H1 (cell line): ENCODE data around the gene SGCG. TPM values are rescaled to one million over a fixed set of nuclear protein-coding genes. Genes with fewer than 3 reads are reported as not detected.
A peak's percentile ranks its signal among the peaks of the same experiment; 100 is the strongest.

Source experiments
- CTCF ChIA-PET: fragments of 300-600 bp; sonication (Branson Sonifier 250); formaldehyde crosslinking; loops from one replicate; lab custom pipeline; 2021; ENCODE audit not compliant: partially characterized antibody; lab: Charles Lee
- POLR2A ChIA-PET: fragments of 300-600 bp; sonication (Branson Sonifier 250); formaldehyde crosslinking; loops from one replicate; lab custom pipeline; 2021; ENCODE audit warnings: inconsistent platforms; ENCODE audit not compliant: partially characterized antibody; lab: Charles Lee
- DNase-seq, 2 experiments: peaks; one replicate each; pipeline versions ENCODE4 v3.0.0 to v3.0.0-alpha.2; 2010 to 2022; ENCODE audit warnings: low spot score in 2 of 2, low read depth in 1 of 2, mixed read lengths in 1 of 2
- FAIRE-seq: peaks from 2 replicates; lab custom pipeline; 2011; peaks lifted over from hg19 to GRCh38; lab: Jason Lieb, UNC
- H2AFZ ChIP-seq: 2 replicates; pipeline ENCODE4 v1.8.1; 2012; ENCODE audit warnings: low read length, inconsistent platforms
- H2AK5ac ChIP-seq: 2 replicates; pipeline ENCODE4 v1.6.1; 2013; ENCODE audit warnings: low read depth, low read length
- H2BK120ac ChIP-seq: replicated peaks from 2 replicates; pipeline ENCODE3; 2013; ENCODE audit warnings: low read depth, low read length, inconsistent platforms
- H2BK12ac ChIP-seq: 2 replicates; pipeline ENCODE4 v1.6.1; 2013; ENCODE audit warnings: low read depth, low read length
- H2BK15ac ChIP-seq: 2 replicates; pipeline ENCODE4 v1.6.1; 2013; ENCODE audit warnings: low read length
- H2BK20ac ChIP-seq: 2 replicates; pipeline ENCODE4 v1.6.1; 2013; ENCODE audit warnings: low read length
- H2BK5ac ChIP-seq: 2 replicates; pipeline ENCODE4 v1.6.1; 2013; ENCODE audit warnings: low read depth, low read length
- H3K14ac ChIP-seq: 2 replicates; pipeline ENCODE4 v1.6.1; 2013; ENCODE audit warnings: inconsistent platforms; ENCODE audit not compliant: insufficient read length
- H3K18ac ChIP-seq: 2 replicates; pipeline ENCODE4 v1.6.1; 2013; ENCODE audit warnings: low read length; ENCODE audit errors: extremely low read depth
- H3K23ac ChIP-seq: 2 replicates; pipeline ENCODE4 v1.6.1; 2013; ENCODE audit warnings: inconsistent platforms; ENCODE audit not compliant: insufficient read length
- H3K23me2 ChIP-seq: 2 replicates; pipeline ENCODE4 v1.6.1; 2013; ENCODE audit warnings: low read depth, low read length
- H3K27ac ChIP-seq: 2 replicates; pipeline ENCODE4 v1.6.1; 2011; ENCODE audit warnings: low read depth, low read length, inconsistent platforms
- H3K27me3 ChIP-seq, 4 experiments: replicated peaks in 1 of 4; 1 replicate in 1 of 4; 2 replicates in 3 of 4; pipeline versions ENCODE4 v1.6.1 to v1.8.1; 2011 to 2013; ENCODE audit warnings: low read length in 3 of 4, mild to moderate bottlenecking in 3 of 4, inconsistent platforms in 2 of 4, mixed read lengths in 2 of 4, moderate library complexity in 1 of 4; ENCODE audit not compliant: control insufficient read depth in 3 of 4, insufficient read depth in 3 of 4; ENCODE audit errors: extremely low read depth in 1 of 4
- H3K36me3 ChIP-seq, 4 experiments: 2 replicates each; pipeline versions ENCODE4 v1.6.1 to v1.8.1; 2011 to 2013; ENCODE audit warnings: mild to moderate bottlenecking in 4 of 4, low read length in 3 of 4, moderate library complexity in 2 of 4, control low read depth in 1 of 4, inconsistent platforms in 1 of 4; ENCODE audit not compliant: insufficient read depth in 4 of 4, control insufficient read depth in 2 of 4
- H3K4ac ChIP-seq: replicated peaks from 2 replicates; pipeline ENCODE3; 2013; ENCODE audit warnings: low read length, low read depth, mixed read lengths, inconsistent platforms; ENCODE audit not compliant: insufficient read length
- H3K4me1 ChIP-seq, 4 experiments: replicated peaks in 1 of 4; 1 replicate in 1 of 4; 2 replicates in 3 of 4; pipeline versions ENCODE4 v1.6.1 to v1.8.1; 2011 to 2013; ENCODE audit warnings: low read length in 3 of 4, inconsistent platforms in 2 of 4, mixed read lengths in 1 of 4; ENCODE audit not compliant: insufficient read depth in 4 of 4, control insufficient read depth in 3 of 4
- H3K4me2 ChIP-seq, 2 experiments: 2 replicates each; pipeline versions ENCODE4 v1.6.1 to v1.8.1; 2011 to 2013; ENCODE audit warnings: low read depth in 2 of 2, low read length in 2 of 2, control low read depth in 1 of 2, inconsistent platforms in 1 of 2, mild to moderate bottlenecking in 1 of 2; ENCODE audit not compliant: insufficient read depth in 1 of 2
- H3K4me3 ChIP-seq, 4 experiments: fragments of 200-600, 300-600 bp in 1 of 4; sonication (generic), shearing (Covaris generic), sonication (Bioruptor Twin) in 1 of 4; 2 replicates each; pipeline versions ENCODE4 v1.5.1 to v1.8.1; 2011 to 2016; ENCODE audit warnings: low read length in 4 of 4, low read depth in 3 of 4, control low read depth in 2 of 4, inconsistent platforms in 2 of 4, mild to moderate bottlenecking in 2 of 4, mixed read lengths in 1 of 4, moderate library complexity in 1 of 4; ENCODE audit not compliant: insufficient read depth in 2 of 4; ENCODE audit errors: extremely low read depth in 1 of 4
- H3K56ac ChIP-seq: replicated peaks from 2 replicates; pipeline ENCODE3; 2013; ENCODE audit warnings: low read depth, mild to moderate bottlenecking, mixed read lengths, low read length, inconsistent platforms; ENCODE audit not compliant: insufficient read length
- H3K79me1 ChIP-seq: 2 replicates; pipeline ENCODE4 v1.6.1; 2013; ENCODE audit warnings: low read depth, low read length, control low read depth
- H3K79me2 ChIP-seq, 2 experiments: 2 replicates each; pipeline versions ENCODE4 v1.6.1 to v1.8.1; 2012 to 2013; ENCODE audit warnings: low read length in 2 of 2, mild to moderate bottlenecking in 2 of 2, inconsistent platforms in 1 of 2; ENCODE audit not compliant: insufficient read depth in 2 of 2, control insufficient read depth in 1 of 2
- H3K9ac ChIP-seq, 4 experiments: replicated peaks in 1 of 4; 1 replicate in 1 of 4; 2 replicates in 3 of 4; pipeline versions ENCODE4 v1.6.1 to v1.8.1; 2011 to 2013; ENCODE audit warnings: low read depth in 3 of 4, low read length in 3 of 4, control low read depth in 2 of 4, mild to moderate bottlenecking in 2 of 4, moderate library complexity in 2 of 4, inconsistent platforms in 1 of 4; ENCODE audit errors: extremely low read depth in 1 of 4
- H3K9me3 ChIP-seq, 2 experiments: 2 replicates each; pipeline versions ENCODE4 v1.6.1 to v1.8.1; 2012 to 2013; ENCODE audit warnings: mild to moderate bottlenecking in 2 of 2, moderate library complexity in 2 of 2, control low read depth in 1 of 2, inconsistent platforms in 1 of 2, low read depth in 1 of 2, low read length in 1 of 2, mixed read lengths in 1 of 2; ENCODE audit not compliant: insufficient read depth in 2 of 2
- H4K20me1 ChIP-seq, 2 experiments: replicated peaks in 1 of 2; 2 replicates each; pipeline versions ENCODE3 to v1.8.1; 2011 to 2013; ENCODE audit warnings: inconsistent platforms in 2 of 2, low read length in 2 of 2, mild to moderate bottlenecking in 1 of 2; ENCODE audit not compliant: insufficient read depth in 2 of 2, control insufficient read depth in 1 of 2
- H4K5ac ChIP-seq: 2 replicates; pipeline ENCODE4 v1.6.1; 2013; ENCODE audit warnings: low read length, low read depth, mixed read lengths, inconsistent platforms; ENCODE audit not compliant: insufficient read length
- H4K8ac ChIP-seq: 2 replicates; pipeline ENCODE4 v1.8.0; 2013; ENCODE audit warnings: mild to moderate bottlenecking, moderate library complexity, low read length, inconsistent platforms; ENCODE audit not compliant: insufficient read depth; ENCODE audit errors: extremely low read depth
- H4K91ac ChIP-seq: replicated peaks from 2 replicates; pipeline ENCODE3; 2013; ENCODE audit warnings: low read length, mixed read lengths, inconsistent platforms; ENCODE audit not compliant: insufficient read length
- CBX5 ChIP-seq: fragments of 300-800, 300-1000 bp; sonication (generic); IDR thresholded peaks from 2 replicates; pipeline ENCODE4 v1.7.1; 2016; ENCODE audit warnings: antibody characterized with exemption, low read length, low read depth
- CBX8 ChIP-seq: fragments of 300-800, 300-1000 bp; sonication (generic); IDR thresholded peaks from 2 replicates; pipeline ENCODE4 v1.7.1; 2016; ENCODE audit warnings: low read depth, low read length, borderline replicate concordance
- MAFK ChIP-seq: IDR thresholded peaks from 2 replicates; pipeline ENCODE4 v1.6.1; 2012; ENCODE audit warnings: low read depth, mild to moderate bottlenecking, improper control_type of control experiment, low read length
- POLR2AphosphoS5 ChIP-seq: IDR thresholded peaks from 2 replicates; pipeline ENCODE4 v1.6.1; 2011; ENCODE audit warnings: low read depth, low read length
- RBBP5 ChIP-seq: IDR thresholded peaks from 2 replicates; pipeline ENCODE4 v1.7.1; 2012; ENCODE audit warnings: low read depth, mild to moderate bottlenecking, inconsistent platforms, low read length, moderate library complexity, borderline replicate concordance
- SP1 ChIP-seq: IDR thresholded peaks from 2 replicates; pipeline ENCODE4 v1.6.1; 2011; ENCODE audit warnings: low read depth, low read length
- WGBS, 2 experiments: shearing (Covaris generic) in 1 of 2; methylation state at CpG; one replicate each; pipeline versions ENCODE4 v1.1.6 to v1.1.7; 2013 to 2015; ENCODE audit warnings: low lambda C conversion rate in 2 of 2, mixed read lengths in 2 of 2, inconsistent platforms in 1 of 2, low coverage in 1 of 2, missing lambda C conversion rate in 1 of 2; ENCODE audit not compliant: insufficient replicate concordance in 2 of 2, insufficient coverage in 1 of 2, insufficient read length in 1 of 2; ENCODE audit errors: extremely low coverage in 1 of 2, missing lambda C conversion rate in 1 of 2; 5-methylcytosine and 5-hydroxymethylcytosine counted together
- polyA plus RNA-seq, 7 experiments: library from polyadenylated mRNA; depleted of rRNA in 3 of 7; stranded (reverse) in 5 of 7; unstranded in 2 of 7; fragments of >200 nt in 5 of 7; fragments of 200-250 nt in 2 of 7; gene quantifications; 1 replicate in 5 of 7; 2 replicates in 1 of 7; 4 replicates in 1 of 7; pipeline versions ENCODE4 v1.2.1 to v1.2.3, GENCODE V29; 2011 to 2013; ENCODE audit warnings: missing spikeins in 2 of 7, mixed read lengths in 2 of 7
- total RNA-seq: library from RNA; stranded (reverse); fragmentation: NEBNext Ultra II Directional; extraction: Animal tissue kit (Norgen Biotek cat#: 25700); gene quantifications from 2 replicates; pipeline ENCODE4 v1.2.1, GENCODE V29; 2021

SGCG gene
- total and polyA plus RNA-seq, 2 of the 8 experiments (the other 6 are each of a cell fraction or from before 2014, with no cell fraction given) = 0.05 TPM; not detected in 1

DNA sequence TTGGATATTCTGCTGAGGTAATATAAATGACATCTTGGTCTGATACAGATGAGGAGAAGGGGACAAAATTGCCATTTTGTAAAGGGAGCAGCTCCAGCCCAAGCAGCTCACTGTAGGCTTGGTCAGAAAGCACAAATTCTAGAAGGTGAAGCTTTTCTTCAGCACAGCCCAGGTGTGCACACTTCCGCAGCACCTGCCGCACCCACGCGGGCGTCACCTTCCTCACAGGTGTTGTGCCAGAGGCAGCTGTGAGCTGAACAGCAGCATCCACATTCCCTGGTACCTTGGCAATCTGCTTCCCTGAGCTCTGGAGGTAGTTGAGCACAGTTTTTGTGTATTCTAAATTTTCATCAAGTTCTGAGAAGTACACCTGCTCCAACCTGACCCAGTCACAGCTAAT is 173.7 kb downstream of the SGCG start:
- Histone ChIP-seq H3K79me2 (peaks cover 0 to 4% of the 10 kb centered on the region in 2 experiments; a peak in 1 of 4 replicates), H4K20me1 (peaks cover 0 to 6% of the 10 kb centered on the region in 2 experiments), H2AK5ac (no peak overlapping the region)

More for the DNA sequence above, 173.7 kb downstream of the SGCG start:
- Histone ChIP-seq H3K4me3 (no peak overlapping the region), H3K23me2 (no peaks in the 10 kb centered on the region), H3K27me3 (no peaks in the 10 kb centered on the region), H3K18ac (no peak overlapping the region), H2AFZ (no peak overlapping the region), H2BK15ac (no peak overlapping the region), H4K8ac (no peak overlapping the region), H3K79me1 (no peaks in the 10 kb centered on the region), H4K91ac (no peak overlapping the region), H3K4me2 (no peak overlapping the region), H3K14ac (no peak overlapping the region), H3K23ac (no peak overlapping the region), H3K4me1 (no peaks in the 10 kb centered on the region), H3K9ac (no peak overlapping the region), H2BK5ac (no peak overlapping the region), H2BK12ac (no peak overlapping the region), H4K5ac (no peak overlapping the region), H3K9me3 (no peaks in the 10 kb centered on the region), H2BK120ac (no peak overlapping the region), H2BK20ac (no peak overlapping the region), H3K4ac (no peak overlapping the region), H3K36me3 (peaks cover 2 to 61% (median 33%) of the 10 kb centered on the region in 4 experiments; a peak in 7 of 8 replicates), H3K27ac (no peak overlapping the region), H3K56ac (no peak overlapping the region)
- no peak for TF ChIP-seq SP1
- no peak for TF ChIP-seq MAFK
- no peak for TF ChIP-seq CBX8
- TF ChIP-seq RBBP5 = no peak
- TF ChIP-seq CBX5 = no peak
- TF ChIP-seq POLR2AphosphoS5 = 0 out of 2 replicates have a peak, but pooled peaks have one; percentile 15
- WGBS, 2 experiments = 96% methylated on average over 5 of the region's 5 CpGs; no CpG with 5 or more reads in 1 of the 2 experiments
- POLR2A ChIA-PET = interaction anchor here (1.4 kb wide), 1 partner anchor 19 kb away, joined by 3 read pairs; no protein-coding TSS in a partner anchor
- CTCF ChIA-PET = interaction anchor here (0.7 to 1.3 kb wide), 2 partner anchors 152 to 362 kb away, joined by 3 read pairs; no protein-coding TSS in a partner anchor
- FAIRE-seq (no peak), DNase-seq (no peak)
